Amygdala (tissue), 56 donors: ENCODE measurements around the gene CSF2.
"Not testable (repeated sequence)": the region's sequence is repeated elsewhere in the genome, so short reads cannot be mapped to it uniquely, and the experiment has no call there.

Experiments
- DNase-seq, 56 donors: peaks; one replicate each; lab custom pipeline; 2025; lab: John Stamatoyannopoulos, UW

CSF2 gene

DNA sequence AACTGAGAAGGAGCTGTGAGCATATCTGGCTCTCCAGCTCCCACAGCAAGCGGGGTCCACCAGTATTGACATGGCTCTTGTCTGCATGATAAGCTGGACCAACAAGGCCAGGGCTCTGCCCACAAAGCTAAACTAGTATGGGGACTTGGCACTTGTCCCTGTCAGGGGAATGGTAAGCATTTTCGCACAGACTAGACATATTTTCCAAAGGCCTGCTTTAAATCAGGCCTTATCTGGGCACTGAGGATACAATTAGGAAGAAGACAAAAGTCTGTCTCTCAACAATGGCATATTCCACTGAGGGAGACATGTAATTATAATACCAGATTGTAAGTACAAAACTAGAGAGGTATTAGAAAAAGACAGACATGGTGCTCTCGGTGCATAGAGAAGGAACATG lies 32.1 kb downstream of the CSF2 start:
- DNase-seq = no peak

GRCh38 chr5:132108495-132108894 lies 34.9 kb downstream of the CSF2 start:
- DNase-seq = not testable (repeated sequence)

DNA sequence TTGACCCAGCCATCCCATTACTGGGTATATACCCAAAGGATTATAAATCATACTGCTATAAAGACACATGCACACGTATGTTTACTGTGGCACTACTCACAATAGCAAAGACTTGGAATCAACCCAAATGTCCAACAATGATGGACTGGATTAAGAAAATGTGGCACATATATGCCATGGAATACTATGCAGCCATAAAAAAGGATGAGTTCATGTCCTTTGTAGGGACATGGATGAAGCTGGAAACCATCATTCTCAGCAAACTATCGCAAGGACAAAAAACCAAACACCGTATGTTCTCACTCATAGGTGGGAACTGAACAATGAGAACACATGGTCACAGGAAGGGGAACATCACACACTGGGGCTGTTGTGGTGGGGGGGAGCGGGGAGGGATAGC lies 35.4 kb downstream of the CSF2 start:
- DNase-seq = not testable (repeated sequence)

DNA sequence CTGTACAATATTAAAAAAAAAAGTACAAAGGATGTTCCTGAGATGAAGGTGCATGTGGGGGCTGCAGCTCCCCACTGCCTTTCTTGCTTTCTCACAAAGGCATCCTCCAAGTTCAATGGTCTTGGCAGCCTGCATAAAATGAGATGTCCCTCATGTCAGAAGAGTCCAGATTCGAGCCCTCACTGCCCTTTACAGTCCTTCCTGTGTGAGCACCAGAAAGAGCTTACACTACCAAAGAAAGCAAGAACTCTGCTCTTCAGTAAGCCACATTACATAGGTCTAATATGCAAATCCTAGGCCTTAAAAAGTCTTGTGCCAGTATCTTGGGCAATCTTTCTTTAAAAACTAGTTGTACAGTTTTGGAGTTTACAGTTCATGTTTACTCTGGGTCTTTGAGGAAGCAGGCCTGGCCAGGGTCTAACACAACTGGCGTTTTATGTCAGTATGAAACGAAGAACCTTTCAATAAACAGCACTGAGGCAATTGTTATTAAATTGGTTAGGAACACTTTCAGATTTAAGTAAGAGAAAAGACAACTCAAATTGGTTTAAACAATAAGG lies 36.0 kb downstream of the CSF2 start:
- no peak for DNase-seq

GRCh38 chr5:132110195-132110594 lies 36.6 kb downstream of the CSF2 start:
- DNase-seq = no peak

DNA sequence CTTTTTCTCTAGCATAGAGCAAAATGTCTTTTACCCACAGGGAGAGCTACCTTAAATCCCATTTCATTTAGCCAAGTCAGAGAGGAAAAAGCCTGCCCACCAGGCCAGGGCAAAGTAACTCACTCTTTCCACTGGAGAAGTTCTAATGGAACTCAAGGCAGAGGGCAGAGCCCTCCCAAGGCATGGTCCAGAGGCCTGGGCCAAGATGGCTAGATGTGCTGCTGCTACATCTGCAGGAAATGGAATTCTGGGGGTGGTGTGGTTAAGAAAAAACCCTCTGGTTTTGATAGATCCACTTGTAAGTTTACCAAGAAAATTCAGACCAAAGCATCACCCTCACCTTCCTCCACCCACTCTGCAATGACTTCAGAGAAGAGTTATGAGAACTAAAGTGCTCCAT lies 37.3 kb downstream of the CSF2 start:
- DNase-seq = no peak

DNA sequence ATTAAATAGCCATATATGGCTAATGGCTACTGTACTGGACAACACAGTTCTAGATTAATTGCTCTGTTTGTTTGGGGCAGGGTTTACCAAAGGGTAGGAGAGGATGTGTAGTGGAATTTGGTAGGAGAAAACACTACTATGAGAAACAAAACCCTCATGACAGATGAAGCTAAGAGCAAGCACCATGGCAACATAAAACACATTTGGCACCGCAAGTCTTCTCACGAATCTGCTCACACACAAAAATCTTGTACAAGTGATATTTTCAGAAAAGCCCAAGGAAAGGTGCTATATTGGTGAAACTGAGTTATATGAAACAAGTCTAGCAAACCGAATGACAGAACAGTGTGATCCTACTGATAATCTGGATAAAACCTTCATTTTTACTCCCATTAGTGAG lies 38.5 kb downstream of the CSF2 start:
- DNase-seq = no peak

- DNase-seq = no peak
These were observed 40.8 kb downstream of the CSF2 start for GRCh38 chr5:132114150-132115121.

DNA sequence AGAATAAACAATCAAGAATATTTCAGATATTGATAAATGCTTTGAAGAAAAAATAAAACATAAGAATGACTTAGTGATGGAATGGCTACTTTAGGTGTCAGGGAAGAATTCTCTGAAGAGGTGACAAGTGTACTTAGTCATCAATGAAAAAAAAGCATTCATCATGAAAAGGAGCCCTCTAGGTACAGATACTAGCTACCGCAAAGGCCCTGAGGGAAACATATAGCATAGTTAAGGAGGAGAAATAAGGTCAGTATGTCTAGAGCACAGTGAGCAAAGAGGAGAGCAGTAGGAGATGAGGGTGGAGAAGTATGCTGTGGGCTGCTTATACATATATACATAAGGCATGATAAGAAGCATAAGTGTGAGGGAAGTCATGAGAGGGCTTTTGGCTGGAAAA lies 41.8 kb downstream of the CSF2 start:
- no peak for DNase-seq

DNA sequence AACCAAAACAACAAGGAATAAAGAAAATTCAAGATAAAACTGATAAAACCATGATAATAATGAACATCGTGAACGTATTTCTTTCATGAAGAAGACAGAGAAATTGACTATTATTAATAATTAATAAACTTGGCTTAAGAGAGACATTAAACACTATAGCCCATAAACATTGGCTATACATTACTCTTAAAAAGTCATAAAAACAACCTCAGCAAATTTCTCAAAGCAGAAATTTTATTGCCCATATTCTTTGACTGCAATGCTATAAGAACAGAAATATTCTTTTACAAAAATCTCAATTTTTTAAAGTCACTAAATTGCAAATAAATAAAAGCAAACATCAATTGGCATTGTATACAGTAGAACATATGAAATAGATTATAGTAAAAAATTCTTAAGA lies 42.5 kb downstream of the CSF2 start:
- no peak for DNase-seq

DNA sequence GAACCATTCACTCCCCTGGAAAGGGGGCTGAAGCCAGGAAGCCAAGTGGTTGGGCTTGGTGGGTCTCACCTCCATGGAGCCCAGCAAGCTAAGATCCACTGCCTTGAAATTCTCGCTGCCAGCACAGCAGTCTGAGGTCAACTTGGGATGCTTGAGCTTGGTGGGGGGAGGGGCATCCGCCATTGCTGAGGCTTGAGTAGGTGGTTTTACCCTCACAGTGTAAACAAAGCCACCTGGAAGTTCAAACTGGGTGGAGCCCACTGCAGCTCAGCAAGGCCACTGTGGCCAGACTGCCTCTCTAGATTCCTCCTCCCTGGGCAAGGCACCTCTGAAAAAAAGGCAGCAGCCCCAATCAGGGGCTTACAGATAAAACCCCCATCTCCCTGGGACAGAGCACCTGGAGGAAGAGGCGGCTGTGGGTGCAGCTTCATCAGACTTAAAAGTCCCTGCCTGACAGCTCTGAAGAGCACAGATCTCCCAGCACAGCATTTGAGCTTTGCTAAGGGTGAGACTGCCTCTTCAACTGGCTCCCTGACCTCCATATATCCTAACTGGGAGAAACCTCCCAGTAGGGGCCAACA lies 43.4 kb downstream of the CSF2 start:
- DNase-seq = not testable (repeated sequence)

DNA sequence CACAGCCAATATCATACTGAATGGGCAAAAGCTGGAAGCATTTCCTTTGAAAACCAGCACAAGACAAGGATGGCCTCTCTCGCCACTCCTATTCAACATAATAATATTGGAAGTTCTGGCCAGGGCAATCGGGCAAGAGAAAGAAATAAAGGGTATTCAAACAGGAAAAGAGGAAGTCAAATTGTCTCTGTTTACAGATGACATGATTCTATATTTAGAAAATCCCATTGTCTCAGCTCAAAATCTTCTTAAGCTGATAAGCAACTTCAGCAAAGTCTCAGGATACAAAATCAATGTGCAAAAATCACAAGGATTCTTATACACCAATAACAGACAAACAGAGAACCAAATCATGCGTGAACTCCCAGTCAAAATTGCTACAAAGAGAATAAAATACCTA lies 47.1 kb downstream of the CSF2 start:
- not testable (repeated sequence) for DNase-seq

GRCh38 chr5:132122971-132123370 lies 49.4 kb downstream of the CSF2 start:
- DNase-seq = not testable (repeated sequence)

GRCh38 chr5:132123578-132123977 lies 50.0 kb downstream of the CSF2 start:
- not testable (repeated sequence) for DNase-seq
